GM12878 (cell line): ENCODE data around the gene INHBE. TPM values are rescaled to one million over a fixed set of nuclear protein-coding genes. Genes with fewer than 3 reads are reported as not detected.

Source experiments
- ATAC-seq: fragments of 200-7000 bp; cut with Tn5 transposase; 3 replicates; pipeline ENCODE4 v1.9.1; 2020; ENCODE audit warnings: mild to moderate bottlenecking, moderate library complexity
- BruUV-seq: library from RNA; stranded (reverse); fragments of 400-500 nt; replicated peaks from 2 replicates; lab custom pipeline; 2021; lab: Mats Ljungman, UMichigan
- CTCF ChIA-PET: fragments of 300-600 bp; sonication (Branson Sonifier 250); formaldehyde crosslinking; extraction: SDS; loops from one replicate; lab custom pipeline; 2021; ENCODE audit warnings: inconsistent platforms; lab: Yijun Ruan, JAX
- POLR2A ChIA-PET: fragments of 350-600 bp; formaldehyde crosslinking; extraction: SDS; loops from one replicate; lab custom pipeline; 2021; ENCODE audit warnings: inconsistent platforms; lab: Charles Lee
- RAD21 ChIA-PET: fragments of 300-600 bp; sonication (Branson Sonifier 250); formaldehyde crosslinking; loops from one replicate; lab custom pipeline; 2023; ENCODE audit warnings: antibody characterized with exemption; ENCODE audit not compliant: unreplicated experiment; lab: Charles Lee
- SMC1A ChIA-PET: fragments of 300-600 bp; sonication (Branson Sonifier 250); formaldehyde crosslinking; loops from one replicate; lab custom pipeline; 2023; ENCODE audit not compliant: unreplicated experiment, uncharacterized antibody; lab: Charles Lee
- DNase-seq: peaks from one replicate; pipeline ENCODE4 v3.0.0-alpha.2; 2011; ENCODE audit warnings: low read depth, low spot score
- FAIRE-seq: peaks from 3 replicates; lab custom pipeline; 2011; peaks lifted over from hg19 to GRCh38; lab: Jason Lieb, UNC
- H2AFZ ChIP-seq: 2 replicates; pipeline ENCODE4 v1.6.0; 2011; ENCODE audit warnings: low read depth, low read length, control low read depth; ENCODE audit not compliant: control insufficient read depth
- H3K27ac ChIP-seq: 2 replicates; pipeline ENCODE4 v1.5.1; 2011; ENCODE audit warnings: control low read depth; ENCODE audit not compliant: control insufficient read depth, insufficient read depth
- H3K27me3 ChIP-seq, 2 experiments: replicated peaks in 1 of 2; 2 replicates each; pipeline versions ENCODE4 v1.6.0 to v1.6.1; 2011; ENCODE audit warnings: low read length in 1 of 2; ENCODE audit not compliant: control insufficient read depth in 2 of 2, insufficient read depth in 2 of 2
- H3K36me3 ChIP-seq, 2 experiments: 2 replicates each; pipeline ENCODE4 v1.5.1; 2011; ENCODE audit warnings: low read length in 1 of 2; ENCODE audit not compliant: control insufficient read depth in 2 of 2, insufficient read depth in 2 of 2
- H3K4me1 ChIP-seq: 2 replicates; pipeline ENCODE4 v1.6.1; 2011; ENCODE audit warnings: mild to moderate bottlenecking, low read length, moderate library complexity, mixed read lengths; ENCODE audit not compliant: control insufficient read depth, insufficient read depth
- H3K4me2 ChIP-seq: 2 replicates; pipeline ENCODE4 v1.6.0; 2011; ENCODE audit warnings: control low read depth; ENCODE audit not compliant: control insufficient read depth, insufficient read depth
- H3K4me3 ChIP-seq: fragments of 200-600 bp; sonication (generic); 2 replicates; pipeline ENCODE4 v1.5.1; 2016
- H3K79me2 ChIP-seq: 2 replicates; pipeline ENCODE4 v1.6.0; 2011; ENCODE audit warnings: low read length; ENCODE audit not compliant: control insufficient read depth, insufficient read depth
- H3K9ac ChIP-seq: 2 replicates; pipeline ENCODE4 v1.8.0; 2011; ENCODE audit warnings: low read length, control low read depth, mixed read lengths; ENCODE audit not compliant: control insufficient read depth, insufficient read depth
- H3K9me3 ChIP-seq: replicated peaks from 3 replicates; pipeline ENCODE4 v1.5.1; 2011; ENCODE audit warnings: mild to moderate bottlenecking, low read length; ENCODE audit not compliant: control insufficient read depth, insufficient read depth
- H4K20me1 ChIP-seq: 2 replicates; pipeline ENCODE4 v1.6.0; 2011; ENCODE audit not compliant: control insufficient read depth, insufficient read depth
- BCL11A ChIP-seq: IDR thresholded peaks from 2 replicates; pipeline ENCODE4 v1.6.1; 2011; ENCODE audit warnings: low read depth, low read length
- EGR1 ChIP-seq, 2 experiments: IDR thresholded peaks; 1 replicate in 1 of 2; 2 replicates in 1 of 2; pipeline ENCODE4 v1.6.1; 2011 to 2012; ENCODE audit warnings: low read depth in 2 of 2, low read length in 2 of 2, borderline replicate concordance in 1 of 2, mild to moderate bottlenecking in 1 of 2, moderate library complexity in 1 of 2
- FOS ChIP-seq: IDR thresholded peaks from 3 replicates; pipeline ENCODE4 v1.6.1; 2011; ENCODE audit warnings: borderline replicate concordance; ENCODE audit not compliant: insufficient read length; ENCODE audit errors: extremely low read depth
- JUND ChIP-seq: IDR thresholded peaks from 2 replicates; pipeline ENCODE4 v1.6.1; 2012; ENCODE audit warnings: low read depth, mild to moderate bottlenecking, low read length, improper control_type of control experiment, moderate library complexity
- KLF5 ChIP-seq: fragments of 450-650 bp; IDR thresholded peaks from 2 replicates; pipeline ENCODE4 v1.6.1; 2014; ENCODE audit warnings: mild to moderate bottlenecking; ENCODE audit not compliant: partially characterized antibody
- PBX3 ChIP-seq: IDR thresholded peaks from 2 replicates; pipeline ENCODE4 v1.6.1; 2011; ENCODE audit warnings: mild to moderate bottlenecking, low read depth, low read length, moderate library complexity; ENCODE audit not compliant: insufficient replicate concordance
- SPI1 ChIP-seq: IDR thresholded peaks from 2 replicates; pipeline ENCODE4 v1.6.1; 2011; ENCODE audit warnings: low read depth, mild to moderate bottlenecking, low read length, moderate library complexity, borderline replicate concordance; ENCODE audit not compliant: insufficient read depth
- TCF12 ChIP-seq: IDR thresholded peaks from 2 replicates; pipeline ENCODE4 v1.6.1; 2011; ENCODE audit warnings: low read depth, mild to moderate bottlenecking, low read length
- WGBS: methylation state at CpG from one replicate; pipeline ENCODE4 v1.1.6; 2016; ENCODE audit warnings: low lambda C conversion rate; ENCODE audit not compliant: insufficient replicate concordance, insufficient coverage; ENCODE audit errors: missing lambda C conversion rate; 5-methylcytosine and 5-hydroxymethylcytosine counted together
- in situ Hi-C: fragments of 300-500 bp; cut with MboI; formaldehyde crosslinking; loops from 9 replicates; pipeline ENCODE4 v1.14.3; 2018; ENCODE audit warnings: mixed read lengths
- intact Hi-C: fragments of 100-400 bp; cut with micrococcal nuclease; formaldehyde crosslinking; loops from one replicate; pipeline ENCODE4 v1.14.2; 2022; ENCODE audit not compliant: unreplicated experiment
- polyA plus RNA-seq, 11 experiments: library from polyadenylated mRNA; depleted of rRNA in 4 of 11; unstranded in 6 of 11; stranded (reverse) in 5 of 11; fragments of >200 nt; fragmentation: Nextera tagmentation in 4 of 11; fragmentation: Illumina TruSeq in 1 of 11; extraction: Ambion mirVana in 4 of 11; extraction: Trizol in 1 of 11; gene quantifications; 1 replicate in 1 of 11; 2 replicates in 10 of 11; pipeline versions ENCODE4 v1.2.1 to v1.2.3, GENCODE V29; 2011 to 2016; ENCODE audit warnings: inconsistent platforms in 2 of 11, missing spikeins in 2 of 11, low read depth in 1 of 11
- total RNA-seq, 4 experiments: library from RNA; depleted of rRNA in 3 of 4; stranded (reverse); fragments of >200 nt in 3 of 4; fragmentation: Illumina TruSeq in 1 of 4; extraction: Trizol in 1 of 4; gene quantifications; 2 replicates each; pipeline versions ENCODE4 v1.2.1 to v1.2.3, GENCODE V29; 2013 to 2021

Gene INHBE
- total and polyA plus RNA-seq, 10 of the 15 experiments (the other 5 are each of a cell fraction or from before 2014, with no cell fraction given): 0.09 to 2.5 (median 0.37) TPM

- H3K4me3 ChIP-seq: peak overlapping the region; percentile 68
- no peaks in the 10 kb centered on the region for H3K36me3 ChIP-seq
- peaks cover 32% of the 10 kb centered on the region for H3K4me1 ChIP-seq
- peak overlapping the region; percentile 67 for H3K9ac ChIP-seq
- ChIA-PET POLR2A (interaction anchor here (0.6 to 3.0 kb wide), 5 partner anchors 9 to 214 kb away, joined by 4 to 16 read pairs (median 4); no protein-coding TSS in a partner anchor), CTCF (interaction anchor here (0.7 to 7.5 kb wide), 8 partner anchors 8 to 280 kb away, joined by 3 to 114 read pairs (median 4); partner anchors contain the start of genes ARHGAP9 and INHBE), SMC1A (interaction anchor here (0.6 to 2.8 kb wide), 11 partner anchors 8 to 200 kb away, joined by 3 to 18 read pairs (median 3); no protein-coding TSS in a partner anchor), RAD21 (interaction anchor here (0.7 to 4.7 kb wide), 4 partner anchors 8 to 153 kb away, joined by 3 to 35 read pairs (median 4); partner anchors contain the start of gene INHBE)
- H3K4me2 ChIP-seq: peak overlapping the region; percentile 100
- no peak for FAIRE-seq
- in situ Hi-C loops: no loop called here
- BruUV-seq: no TSS peak
- no peak for TF ChIP-seq BCL11A
- TF ChIP-seq EGR1 (IDR thresholded peaks at IDR 0.05; ENCODE audit: borderline replicate concordance in 1 of 2, low read depth in 2 of 2, low read length in 2 of 2): peak in 1 of 2 experiments; percentile 52; a peak in 1 of 3 replicates
- ATAC-seq: peak; percentile 13
- peak overlapping the region; percentile 58; the same call in 1 of the 2 replicates for H2AFZ ChIP-seq
- DNase-seq: no peak
- 0 out of 2 replicates have a peak, but pooled peaks cover 2% of the 10 kb centered on the region for H4K20me1 ChIP-seq
- H3K27ac ChIP-seq: no peak overlapping the region
- H3K79me2 ChIP-seq: no peaks in the 10 kb centered on the region
- H3K9me3 ChIP-seq: no peaks in the 10 kb centered on the region
- WGBS: 2% methylated on average over 15 of the region's 32 CpGs
- intact Hi-C loops: loop anchor here (5.0 kb wide), 1 partner anchor 61 kb away; the partner anchor contains the start of genes DDIT3 and MBD6
- H3K27me3 ChIP-seq: 0 out of 4 replicates have a peak, but pooled peaks cover 0 to 4% of the 10 kb centered on the region in 2 experiments
Measured at GRCh38 chr12:57461276-57461916, 6.3 kb downstream of the INHBE start.

DNA sequence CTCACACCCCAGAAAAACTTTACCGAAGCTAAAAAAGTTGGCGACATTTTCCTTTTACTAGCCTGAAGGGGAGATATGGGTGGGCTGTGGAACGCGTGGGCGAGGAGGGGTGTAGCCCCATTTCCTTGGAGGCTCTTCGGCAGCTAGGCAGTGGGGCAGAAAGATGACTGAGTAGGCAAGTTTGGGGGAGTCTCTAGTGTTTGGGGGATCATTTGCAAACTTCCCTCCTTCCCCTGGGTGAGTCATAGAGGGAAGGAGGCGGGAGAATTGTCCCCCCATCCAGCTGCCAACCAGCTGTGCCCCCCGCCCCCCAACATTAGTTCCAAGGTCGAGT, 6.8 kb downstream of the INHBE start:
- SMC1A ChIA-PET: interaction anchor here (0.6 to 2.8 kb wide), 8 partner anchors 9 to 154 kb away, joined by 3 to 18 read pairs (median 3); no protein-coding TSS in a partner anchor
- H3K9ac ChIP-seq: peak overlapping the region; percentile 67
- ATAC-seq: no peak
- no peak for DNase-seq
- RAD21 ChIA-PET: interaction anchor here (1.3 to 4.7 kb wide), 2 partner anchors 8 to 152 kb away, joined by 4 to 35 read pairs; partner anchors contain the start of gene INHBE
- H3K27ac ChIP-seq: no peak overlapping the region
- H3K27me3 ChIP-seq: 0 out of 4 replicates have a peak, but pooled peaks cover 0 to 4% of the 10 kb centered on the region in 2 experiments
- 3% methylated on average over 8 of the region's 9 CpGs for WGBS
- 0 out of 4 replicates have a peak, but pooled peaks cover 0 to under 1% of the 10 kb centered on the region in 2 experiments for H3K36me3 ChIP-seq
- H2AFZ ChIP-seq: peak overlapping the region; percentile 58
- H4K20me1 ChIP-seq: 0 out of 2 replicates have a peak, but pooled peaks cover 2% of the 10 kb centered on the region
- intact Hi-C loops (loop anchor here (5.0 kb wide), 1 partner anchor 60 kb away; the partner anchor contains the start of genes DDIT3 and MBD6), in situ Hi-C loops (no loop called here)
- POLR2A ChIA-PET: interaction anchor here (0.6 to 3.0 kb wide), 3 partner anchors 15 to 215 kb away, joined by 4 to 16 read pairs (median 6); no protein-coding TSS in a partner anchor
- H3K4me3 ChIP-seq: peak overlapping the region; percentile 68
- TF ChIP-seq EGR1 (IDR thresholded peaks at IDR 0.05; ENCODE audit: borderline replicate concordance in 1 of 2, low read depth in 2 of 2, low read length in 2 of 2) (peak in 1 of 2 experiments; percentile 59; a peak in 1 of 3 replicates), SPI1 (no peak), PBX3 (no peak), JUND (no peak), TCF12 (0 out of 2 replicates have a peak, but pooled peaks have one; percentile 21), FOS (no peak), KLF5 (no peak)
- FAIRE-seq: no peak
- no peaks in the 10 kb centered on the region for H3K9me3 ChIP-seq
- CTCF ChIA-PET: interaction anchor here (0.7 to 7.5 kb wide), 15 partner anchors 9 to 280 kb away, joined by 3 to 114 read pairs (median 4); partner anchors contain the start of genes ARHGAP9, DCTN2 and INHBE
- peaks cover 32% of the 10 kb centered on the region for H3K4me1 ChIP-seq
- peak overlapping the region; percentile 100 for H3K4me2 ChIP-seq
- no peaks in the 10 kb centered on the region for H3K79me2 ChIP-seq
- BruUV-seq: no TSS peak
